K562 (cell line): ENCODE results near the gene PGGHG. TPM values are rescaled to one million over a fixed set of nuclear protein-coding genes. Genes with fewer than 3 reads are reported as not detected.

Experiments used
- BDP1 ChIP-seq: IDR thresholded peaks from 3 replicates; pipeline ENCODE4 v1.6.1; 2011; ENCODE audit not compliant: insufficient read length, insufficient read depth
- CCAR2 ChIP-seq: fragments of 200-400 bp; formaldehyde crosslinking; IDR thresholded peaks from 2 replicates; pipeline ENCODE4 v1.6.1; 2017; ENCODE audit warnings: mild to moderate bottlenecking, low read depth, low read length
- GABPB2 ChIP-seq: fragments of 250-450 bp; sonication (Bioruptor Pico); conservative IDR thresholded peaks from 2 replicates; pipeline ENCODE4 v1.5.1; 2021; ENCODE audit warnings: mild to moderate bottlenecking
- JUND ChIP-seq, 2 experiments: IDR thresholded peaks; 2 replicates in 1 of 2; 3 replicates in 1 of 2; pipeline ENCODE4 v1.6.1; 2011; ENCODE audit warnings: borderline replicate concordance in 2 of 2, low read depth in 2 of 2, low read length in 2 of 2, improper control_type of control experiment in 1 of 2, missing biosample characterization in 1 of 2, missing genetic modification characterization in 1 of 2, missing genetic modification reagents in 1 of 2
- ZC3H11A ChIP-seq: IDR thresholded peaks from 2 replicates; pipeline ENCODE4 v1.6.1; 2012; ENCODE audit warnings: low read depth, low read length, improper control_type of control experiment
- ZC3H8 ChIP-seq: fragments of 450-650 bp; IDR thresholded peaks from 2 replicates; pipeline ENCODE4 v1.6.1; 2017
- ZNF174 ChIP-seq: fragments of 250-450 bp; sonication (Bioruptor Pico); IDR thresholded peaks from 2 replicates; pipeline ENCODE4 v1.4.0; 2020; ENCODE audit warnings: mild to moderate bottlenecking
- ZNF184 ChIP-seq: sonication (generic); formaldehyde crosslinking; IDR thresholded peaks from 2 replicates; pipeline ENCODE4 v1.5.0; 2020; ENCODE audit warnings: missing genetic modification reagents
- ZNF23 ChIP-seq: fragments of 250-450 bp; sonication (Bioruptor Pico); IDR thresholded peaks from 2 replicates; pipeline ENCODE4 v1.4.0; 2020; ENCODE audit warnings: mild to moderate bottlenecking
- ZNF551 ChIP-seq: fragments of 250-450 bp; sonication (Bioruptor Pico); IDR thresholded peaks from 2 replicates; pipeline ENCODE4 v1.5.0; 2021; ENCODE audit warnings: mild to moderate bottlenecking, moderate library complexity
- ZZZ3 ChIP-seq: fragments of 450-650 bp; IDR thresholded peaks from 2 replicates; pipeline ENCODE4 v1.6.1; 2016; ENCODE audit warnings: antibody characterized with exemption, mild to moderate bottlenecking, moderate library complexity
- polyA plus RNA-seq, 8 experiments: library from polyadenylated mRNA; depleted of rRNA in 4 of 8; stranded (reverse) in 5 of 8; unstranded in 3 of 8; fragments of >200 nt; fragmentation: Nextera tagmentation in 2 of 8; fragmentation: Illumina TruSeq in 1 of 8; extraction: Ambion mirVana in 2 of 8; extraction: Trizol in 1 of 8; gene quantifications; 2 replicates each; pipeline versions ENCODE4 v1.2.1 to v1.2.3, GENCODE V29; 2011 to 2014; ENCODE audit warnings: inconsistent platforms in 1 of 8, missing spikeins in 1 of 8
- total RNA-seq, 7 experiments: library from RNA; depleted of rRNA in 6 of 7; stranded (reverse); fragments of >200 nt in 6 of 7; fragmentation: Illumina TruSeq in 2 of 7; extraction: Trizol in 2 of 7; gene quantifications; 2 replicates each; pipeline versions ENCODE4 v1.2.1 to v1.2.3, GENCODE V29; 2011 to 2021; ENCODE audit warnings: low replicate concordance in 1 of 7
- TF ChIP-seq, protein P1 (sequence below): fragments of 450-650 bp; IDR thresholded peaks from 2 replicates; pipeline ENCODE4 v1.6.1; 2016; ENCODE audit warnings: mild to moderate bottlenecking, moderate library complexity
- TF ChIP-seq, protein P2 (sequence below): fragments of 250-450 bp; sonication (Bioruptor Pico); IDR thresholded peaks from 2 replicates; pipeline ENCODE4 v1.8.0; 2022; ENCODE audit warnings: inconsistent platforms, mild to moderate bottlenecking, moderate library complexity, borderline replicate concordance
- TF ChIP-seq, protein P3 (sequence below): sonication (generic); formaldehyde crosslinking; IDR thresholded peaks from 2 replicates; pipeline ENCODE4 v1.8.0; 2022; ENCODE audit warnings: missing genetic modification reagents, mild to moderate bottlenecking, borderline replicate concordance

Gene PGGHG
- total and polyA plus RNA-seq, 9 of the 15 experiments (the other 6 are each of a cell fraction or from before 2014, with no cell fraction given): 0.38 to 85.1 (median 18.1) TPM

DNA sequence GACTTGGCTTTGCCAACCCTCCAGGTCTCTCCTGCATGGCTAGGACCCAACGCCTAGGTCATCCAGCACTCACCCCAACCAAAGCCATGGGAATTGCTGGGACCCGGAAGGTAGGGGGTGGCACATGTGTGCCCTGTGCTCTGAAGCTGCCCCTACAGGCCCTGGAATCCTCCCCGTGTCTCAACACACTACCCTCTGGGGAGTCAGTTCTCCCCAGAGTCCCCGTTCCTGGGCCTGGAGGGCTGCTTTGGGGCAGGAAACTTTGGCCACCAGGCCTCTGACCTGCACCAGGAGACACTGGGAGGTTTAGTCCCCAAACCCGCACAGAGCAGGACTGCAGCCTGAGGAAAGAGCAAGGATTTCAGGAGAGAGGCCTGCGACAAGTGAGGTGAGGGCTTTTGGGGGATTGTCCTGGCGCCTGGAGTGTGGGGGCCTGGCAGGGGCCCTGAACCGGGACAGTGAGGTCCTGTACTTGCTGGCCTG lies 24.4 kb downstream of the PGGHG start (continued):
- TF ChIP-seq, protein P1, sequence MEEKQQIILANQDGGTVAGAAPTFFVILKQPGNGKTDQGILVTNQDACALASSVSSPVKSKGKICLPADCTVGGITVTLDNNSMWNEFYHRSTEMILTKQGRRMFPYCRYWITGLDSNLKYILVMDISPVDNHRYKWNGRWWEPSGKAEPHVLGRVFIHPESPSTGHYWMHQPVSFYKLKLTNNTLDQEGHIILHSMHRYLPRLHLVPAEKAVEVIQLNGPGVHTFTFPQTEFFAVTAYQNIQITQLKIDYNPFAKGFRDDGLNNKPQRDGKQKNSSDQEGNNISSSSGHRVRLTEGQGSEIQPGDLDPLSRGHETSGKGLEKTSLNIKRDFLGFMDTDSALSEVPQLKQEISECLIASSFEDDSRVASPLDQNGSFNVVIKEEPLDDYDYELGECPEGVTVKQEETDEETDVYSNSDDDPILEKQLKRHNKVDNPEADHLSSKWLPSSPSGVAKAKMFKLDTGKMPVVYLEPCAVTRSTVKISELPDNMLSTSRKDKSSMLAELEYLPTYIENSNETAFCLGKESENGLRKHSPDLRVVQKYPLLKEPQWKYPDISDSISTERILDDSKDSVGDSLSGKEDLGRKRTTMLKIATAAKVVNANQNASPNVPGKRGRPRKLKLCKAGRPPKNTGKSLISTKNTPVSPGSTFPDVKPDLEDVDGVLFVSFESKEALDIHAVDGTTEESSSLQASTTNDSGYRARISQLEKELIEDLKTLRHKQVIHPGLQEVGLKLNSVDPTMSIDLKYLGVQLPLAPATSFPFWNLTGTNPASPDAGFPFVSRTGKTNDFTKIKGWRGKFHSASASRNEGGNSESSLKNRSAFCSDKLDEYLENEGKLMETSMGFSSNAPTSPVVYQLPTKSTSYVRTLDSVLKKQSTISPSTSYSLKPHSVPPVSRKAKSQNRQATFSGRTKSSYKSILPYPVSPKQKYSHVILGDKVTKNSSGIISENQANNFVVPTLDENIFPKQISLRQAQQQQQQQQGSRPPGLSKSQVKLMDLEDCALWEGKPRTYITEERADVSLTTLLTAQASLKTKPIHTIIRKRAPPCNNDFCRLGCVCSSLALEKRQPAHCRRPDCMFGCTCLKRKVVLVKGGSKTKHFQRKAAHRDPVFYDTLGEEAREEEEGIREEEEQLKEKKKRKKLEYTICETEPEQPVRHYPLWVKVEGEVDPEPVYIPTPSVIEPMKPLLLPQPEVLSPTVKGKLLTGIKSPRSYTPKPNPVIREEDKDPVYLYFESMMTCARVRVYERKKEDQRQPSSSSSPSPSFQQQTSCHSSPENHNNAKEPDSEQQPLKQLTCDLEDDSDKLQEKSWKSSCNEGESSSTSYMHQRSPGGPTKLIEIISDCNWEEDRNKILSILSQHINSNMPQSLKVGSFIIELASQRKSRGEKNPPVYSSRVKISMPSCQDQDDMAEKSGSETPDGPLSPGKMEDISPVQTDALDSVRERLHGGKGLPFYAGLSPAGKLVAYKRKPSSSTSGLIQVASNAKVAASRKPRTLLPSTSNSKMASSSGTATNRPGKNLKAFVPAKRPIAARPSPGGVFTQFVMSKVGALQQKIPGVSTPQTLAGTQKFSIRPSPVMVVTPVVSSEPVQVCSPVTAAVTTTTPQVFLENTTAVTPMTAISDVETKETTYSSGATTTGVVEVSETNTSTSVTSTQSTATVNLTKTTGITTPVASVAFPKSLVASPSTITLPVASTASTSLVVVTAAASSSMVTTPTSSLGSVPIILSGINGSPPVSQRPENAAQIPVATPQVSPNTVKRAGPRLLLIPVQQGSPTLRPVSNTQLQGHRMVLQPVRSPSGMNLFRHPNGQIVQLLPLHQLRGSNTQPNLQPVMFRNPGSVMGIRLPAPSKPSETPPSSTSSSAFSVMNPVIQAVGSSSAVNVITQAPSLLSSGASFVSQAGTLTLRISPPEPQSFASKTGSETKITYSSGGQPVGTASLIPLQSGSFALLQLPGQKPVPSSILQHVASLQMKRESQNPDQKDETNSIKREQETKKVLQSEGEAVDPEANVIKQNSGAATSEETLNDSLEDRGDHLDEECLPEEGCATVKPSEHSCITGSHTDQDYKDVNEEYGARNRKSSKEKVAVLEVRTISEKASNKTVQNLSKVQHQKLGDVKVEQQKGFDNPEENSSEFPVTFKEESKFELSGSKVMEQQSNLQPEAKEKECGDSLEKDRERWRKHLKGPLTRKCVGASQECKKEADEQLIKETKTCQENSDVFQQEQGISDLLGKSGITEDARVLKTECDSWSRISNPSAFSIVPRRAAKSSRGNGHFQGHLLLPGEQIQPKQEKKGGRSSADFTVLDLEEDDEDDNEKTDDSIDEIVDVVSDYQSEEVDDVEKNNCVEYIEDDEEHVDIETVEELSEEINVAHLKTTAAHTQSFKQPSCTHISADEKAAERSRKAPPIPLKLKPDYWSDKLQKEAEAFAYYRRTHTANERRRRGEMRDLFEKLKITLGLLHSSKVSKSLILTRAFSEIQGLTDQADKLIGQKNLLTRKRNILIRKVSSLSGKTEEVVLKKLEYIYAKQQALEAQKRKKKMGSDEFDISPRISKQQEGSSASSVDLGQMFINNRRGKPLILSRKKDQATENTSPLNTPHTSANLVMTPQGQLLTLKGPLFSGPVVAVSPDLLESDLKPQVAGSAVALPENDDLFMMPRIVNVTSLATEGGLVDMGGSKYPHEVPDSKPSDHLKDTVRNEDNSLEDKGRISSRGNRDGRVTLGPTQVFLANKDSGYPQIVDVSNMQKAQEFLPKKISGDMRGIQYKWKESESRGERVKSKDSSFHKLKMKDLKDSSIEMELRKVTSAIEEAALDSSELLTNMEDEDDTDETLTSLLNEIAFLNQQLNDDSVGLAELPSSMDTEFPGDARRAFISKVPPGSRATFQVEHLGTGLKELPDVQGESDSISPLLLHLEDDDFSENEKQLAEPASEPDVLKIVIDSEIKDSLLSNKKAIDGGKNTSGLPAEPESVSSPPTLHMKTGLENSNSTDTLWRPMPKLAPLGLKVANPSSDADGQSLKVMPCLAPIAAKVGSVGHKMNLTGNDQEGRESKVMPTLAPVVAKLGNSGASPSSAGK: no peak
- TF ChIP-seq ZZZ3 (no peak), BDP1 (no peak), ZNF551 (no peak), ZNF184 (CRISPR knock-in tag) (no peak), ZC3H8 (no peak), ZNF174 (CRISPR knock-in tag) (no peak), JUND (IDR thresholded peaks at IDR 0.05; ENCODE audit: borderline replicate concordance, low read depth, low read length) (no peak), JUND (tag; IDR thresholded peaks at IDR 0.05; ENCODE audit: borderline replicate concordance, low read depth, low read length) (no peak), ZC3H11A (no peak), ZNF23 (CRISPR knock-in tag) (no peak), CCAR2 (no peak), GABPB2 (CRISPR knock-in tag) (no peak)
- TF ChIP-seq, protein P2, sequence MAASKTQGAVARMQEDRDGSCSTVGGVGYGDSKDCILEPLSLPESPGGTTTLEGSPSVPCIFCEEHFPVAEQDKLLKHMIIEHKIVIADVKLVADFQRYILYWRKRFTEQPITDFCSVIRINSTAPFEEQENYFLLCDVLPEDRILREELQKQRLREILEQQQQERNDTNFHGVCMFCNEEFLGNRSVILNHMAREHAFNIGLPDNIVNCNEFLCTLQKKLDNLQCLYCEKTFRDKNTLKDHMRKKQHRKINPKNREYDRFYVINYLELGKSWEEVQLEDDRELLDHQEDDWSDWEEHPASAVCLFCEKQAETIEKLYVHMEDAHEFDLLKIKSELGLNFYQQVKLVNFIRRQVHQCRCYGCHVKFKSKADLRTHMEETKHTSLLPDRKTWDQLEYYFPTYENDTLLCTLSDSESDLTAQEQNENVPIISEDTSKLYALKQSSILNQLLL (CRISPR knock-in tag): no peak
- TF ChIP-seq, protein P3, sequence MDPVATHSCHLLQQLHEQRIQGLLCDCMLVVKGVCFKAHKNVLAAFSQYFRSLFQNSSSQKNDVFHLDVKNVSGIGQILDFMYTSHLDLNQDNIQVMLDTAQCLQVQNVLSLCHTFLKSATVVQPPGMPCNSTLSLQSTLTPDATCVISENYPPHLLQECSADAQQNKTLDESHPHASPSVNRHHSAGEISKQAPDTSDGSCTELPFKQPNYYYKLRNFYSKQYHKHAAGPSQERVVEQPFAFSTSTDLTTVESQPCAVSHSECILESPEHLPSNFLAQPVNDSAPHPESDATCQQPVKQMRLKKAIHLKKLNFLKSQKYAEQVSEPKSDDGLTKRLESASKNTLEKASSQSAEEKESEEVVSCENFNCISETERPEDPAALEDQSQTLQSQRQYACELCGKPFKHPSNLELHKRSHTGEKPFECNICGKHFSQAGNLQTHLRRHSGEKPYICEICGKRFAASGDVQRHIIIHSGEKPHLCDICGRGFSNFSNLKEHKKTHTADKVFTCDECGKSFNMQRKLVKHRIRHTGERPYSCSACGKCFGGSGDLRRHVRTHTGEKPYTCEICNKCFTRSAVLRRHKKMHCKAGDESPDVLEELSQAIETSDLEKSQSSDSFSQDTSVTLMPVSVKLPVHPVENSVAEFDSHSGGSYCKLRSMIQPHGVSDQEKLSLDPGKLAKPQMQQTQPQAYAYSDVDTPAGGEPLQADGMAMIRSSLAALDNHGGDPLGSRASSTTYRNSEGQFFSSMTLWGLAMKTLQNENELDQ (CRISPR knock-in tag): no peak
